Osteoblast (primary cell): ENCODE measurements around the gene ATM. TPM values are rescaled to one million over a fixed set of nuclear protein-coding genes. Genes with fewer than 3 reads are reported as not detected.
"Not testable (repeated sequence)": the region's sequence is repeated elsewhere in the genome, so short reads cannot be mapped to it uniquely, and the experiment has no call there.

Experiments
- DNase-seq: peaks from one replicate; pipeline ENCODE4 v3.0.0; 2011; ENCODE audit warnings: low spot score, mixed read lengths; ENCODE audit not compliant: insufficient read length; ENCODE audit errors: missing footprints
- H2AFZ ChIP-seq: 2 replicates; pipeline ENCODE4 v1.6.0; 2011; ENCODE audit warnings: mild to moderate bottlenecking, low read length
- H3K27ac ChIP-seq: 2 replicates; pipeline ENCODE4 v1.5.1; 2011; ENCODE audit warnings: mild to moderate bottlenecking, low read depth, low read length, moderate library complexity
- H3K27me3 ChIP-seq: 2 replicates; pipeline ENCODE4 v1.6.0; 2012; ENCODE audit warnings: mild to moderate bottlenecking, control low read depth, inconsistent platforms, low read length, moderate library complexity; ENCODE audit not compliant: insufficient read depth
- H3K36me3 ChIP-seq: 2 replicates; pipeline ENCODE4 v1.5.1; 2011; ENCODE audit warnings: mild to moderate bottlenecking, low read length, control low read depth, moderate library complexity; ENCODE audit not compliant: insufficient read depth
- H3K4me1 ChIP-seq: 2 replicates; pipeline ENCODE4 v1.5.1; 2011; ENCODE audit warnings: mild to moderate bottlenecking, low read length, control low read depth, moderate library complexity; ENCODE audit not compliant: insufficient read depth
- H3K4me2 ChIP-seq: 2 replicates; pipeline ENCODE4 v1.6.0; 2011; ENCODE audit warnings: mild to moderate bottlenecking, low read length; ENCODE audit not compliant: insufficient read depth
- H3K4me3 ChIP-seq: fragments of 200-600 bp; sonication (generic); 3 replicates; pipeline ENCODE4 v1.5.1; 2012; ENCODE audit warnings: mild to moderate bottlenecking, low read length, inconsistent platforms; ENCODE audit not compliant: insufficient read depth
- H3K79me2 ChIP-seq: 2 replicates; pipeline ENCODE4 v1.6.0; 2012; ENCODE audit warnings: mild to moderate bottlenecking, low read length, control low read depth, inconsistent platforms; ENCODE audit not compliant: insufficient read depth
- H3K9me3 ChIP-seq: 2 replicates; pipeline ENCODE4 v1.5.1; 2011; ENCODE audit warnings: low read depth, low read length, control low read depth
- H4K20me1 ChIP-seq: 2 replicates; pipeline ENCODE4 v1.6.0; 2012; ENCODE audit warnings: mild to moderate bottlenecking, low read length, control low read depth; ENCODE audit not compliant: insufficient read depth
- CTCF ChIP-seq: IDR thresholded peaks from 2 replicates; pipeline ENCODE4 v1.5.1; 2011; ENCODE audit warnings: mild to moderate bottlenecking, low read depth, low read length, moderate library complexity; ENCODE audit errors: extremely low read depth
- total RNA-seq: library from RNA; depleted of rRNA; stranded (reverse); fragments of >200 nt; gene quantifications from 2 replicates; pipeline ENCODE4 v1.2.3, GENCODE V29; 2012

The ATM gene
- total RNA-seq, 1 donor: 172 TPM

- H3K27me3 ChIP-seq: no peaks in the 10 kb centered on the region
- H3K9me3 ChIP-seq: no peaks in the 10 kb centered on the region
- no peaks in the 10 kb centered on the region for H4K20me1 ChIP-seq
Observed at GRCh38 chr11:108253176-108253575, 30.3 kb downstream of the ATM start.

GRCh38 chr11:108269583-108269982, 46.7 kb downstream of the ATM start:
- H2AFZ ChIP-seq: no peak overlapping the region
- TF ChIP-seq CTCF: no peak
- no peaks in the 10 kb centered on the region for H3K9me3 ChIP-seq
- no peaks in the 10 kb centered on the region for H3K79me2 ChIP-seq
- DNase-seq: no peak
- no peaks in the 10 kb centered on the region for H3K4me1 ChIP-seq
- no peaks in the 10 kb centered on the region for H3K27me3 ChIP-seq
- H3K4me2 ChIP-seq: no peak overlapping the region
- no peaks in the 10 kb centered on the region for H4K20me1 ChIP-seq
- H3K4me3 ChIP-seq: no peak overlapping the region
- H3K27ac ChIP-seq: no peak overlapping the region
- peaks cover 31% of the 10 kb centered on the region for H3K36me3 ChIP-seq

More at GRCh38 chr11:108253176-108253575, 30.3 kb downstream of the ATM start:
- H3K4me1 ChIP-seq: no peaks in the 10 kb centered on the region
- H2AFZ ChIP-seq: no peak overlapping the region
- H3K79me2 ChIP-seq: no peaks in the 10 kb centered on the region
- no peak overlapping the region for H3K4me2 ChIP-seq
- no peak overlapping the region for H3K27ac ChIP-seq
- H3K4me3 ChIP-seq: no peak overlapping the region
- no peak for DNase-seq
- peaks cover 55% of the 10 kb centered on the region for H3K36me3 ChIP-seq
- TF ChIP-seq CTCF: no peak

- H4K20me1 ChIP-seq, H2AFZ ChIP-seq, H3K9me3 ChIP-seq, H3K4me2 ChIP-seq, H3K4me1 ChIP-seq, DNase-seq, H3K79me2 ChIP-seq, H3K4me3 ChIP-seq, H3K27ac ChIP-seq, H3K27me3 ChIP-seq: not testable (repeated sequence)
- H3K36me3 ChIP-seq: peaks cover 16% of the 10 kb centered on the region
Observed at GRCh38 chr11:108276985-108277616, 54.2 kb downstream of the ATM start.

GRCh38 chr11:108278546-108278945, 55.7 kb downstream of the ATM start:
- Histone ChIP-seq H3K27me3 (no peaks in the 10 kb centered on the region), H2AFZ (no peak overlapping the region), H3K4me2 (no peak overlapping the region), H3K79me2 (no peaks in the 10 kb centered on the region), H3K27ac (no peak overlapping the region), H3K4me1 (no peaks in the 10 kb centered on the region), H3K4me3 (no peak overlapping the region), H4K20me1 (no peaks in the 10 kb centered on the region), H3K36me3 (peaks cover 9% of the 10 kb centered on the region), H3K9me3 (no peaks in the 10 kb centered on the region)
- DNase-seq: no peak
- no peak for TF ChIP-seq CTCF
